Measurements from ENCODE around the gene MAML2.

- no peak for TF ChIP-seq REST (IDR thresholded peaks at IDR 0.05; ENCODE audit: unreplicated experiment)
- TF ChIP-seq CTCF (conservative IDR thresholded peaks at IDR 0.05; ENCODE audit: low read depth in 2 of 2) = no peak
- TF ChIP-seq CREB1 (CRISPR knock-in tag; IDR thresholded peaks at IDR 0.05; ENCODE audit: low read depth) = no peak
- TF ChIP-seq EZH2 (IDR thresholded peaks at IDR 0.05; ENCODE audit: low read depth, unreplicated experiment) = no peak
- no peak for TF ChIP-seq JUNB (IDR thresholded peaks at IDR 0.05; ENCODE audit: unreplicated experiment)
- TF ChIP-seq POLR2AphosphoS5 (IDR thresholded peaks at IDR 0.05; ENCODE audit: low read depth) = no peak
- TF ChIP-seq ZNF462 (CRISPR knock-in tag; IDR thresholded peaks at IDR 0.05) = no peak
- TF ChIP-seq EZH2phosphoT487 (IDR thresholded peaks at IDR 0.05; ENCODE audit: unreplicated experiment) = no peak
- no peak for TF ChIP-seq NANOG (IDR thresholded peaks at IDR 0.05; ENCODE audit: borderline replicate concordance)
- no peak for TF ChIP-seq STAT1 (IDR thresholded peaks at IDR 0.05; ENCODE audit: unreplicated experiment)
- no peak for TF ChIP-seq ZNF331 (CRISPR knock-in tag; IDR thresholded peaks at IDR 0.05; ENCODE audit: low read depth)
- TF ChIP-seq ETS1 (IDR thresholded peaks at IDR 0.05) = no peak
Measured at GRCh38 chr11:96206955-96207354, 136.0 kb downstream of the MAML2 start.

Data from GM23338 (cell line).